Heart right ventricle (tissue), 16 donors: ENCODE measurements around the gene CDH11. TPM values are rescaled to one million over a fixed set of nuclear protein-coding genes. Genes with fewer than 3 reads are reported as not detected.
A peak's percentile ranks its signal among the peaks of the same experiment; 100 is the strongest.

Experiments used
- ATAC-seq, 8 donors: fragments of 200-7000 bp; cut with Tn5 transposase; one replicate each; pipeline ENCODE4 v1.9.1; 2020; ENCODE audit warnings: mild to moderate bottlenecking in 8 of 8, moderate library complexity in 8 of 8, moderate number of reproducible peaks in 1 of 8
- DNase-seq, 2 donors: peaks; one replicate each; pipeline ENCODE4 v3.0.0-alpha.2; 2020
- H3K27ac ChIP-seq, 10 donors: fragments of 200-600 bp; sonication (generic) in 2 of 10; one replicate each; pipeline versions ENCODE4 v1.5.0 to v1.8.0; 2020 to 2022; ENCODE audit warnings: mild to moderate bottlenecking in 3 of 10
- H3K27me3 ChIP-seq, 7 donors: fragments of 200-600 bp; one replicate each; pipeline ENCODE4 v1.8.0; 2021 to 2022; ENCODE audit warnings: mild to moderate bottlenecking in 2 of 7
- H3K36me3 ChIP-seq, 9 donors: fragments of 200-600 bp; sonication (generic) in 1 of 9; one replicate each; pipeline versions ENCODE4 v1.5.0 to v1.8.0; 2020 to 2022; ENCODE audit warnings: mild to moderate bottlenecking in 2 of 9
- H3K4me1 ChIP-seq, 9 donors: fragments of 200-600 bp; sonication (generic) in 1 of 9; one replicate each; pipeline versions ENCODE4 v1.5.0 to v1.8.0; 2020 to 2022; ENCODE audit warnings: mild to moderate bottlenecking in 4 of 9
- H3K4me3 ChIP-seq, 10 donors: fragments of 200-600 bp; sonication (generic) in 2 of 10; one replicate each; pipeline versions ENCODE4 v1.5.0 to v1.8.0; 2020 to 2022; ENCODE audit warnings: mild to moderate bottlenecking in 7 of 10, moderate library complexity in 2 of 10
- H3K9me3 ChIP-seq, 11 donors: fragments of 200-600 bp in 10 of 11; sonication (generic) in 2 of 11; one replicate each; pipeline versions ENCODE4 v1.5.0 to v1.8.0; 2013 to 2022; ENCODE audit warnings: mild to moderate bottlenecking in 2 of 11, control low read depth in 1 of 11, moderate library complexity in 1 of 11
- CTCF ChIP-seq, 9 donors: fragments of 200-600 bp; sonication (generic) in 2 of 9; IDR thresholded peaks; one replicate each; pipeline versions ENCODE4 v1.5.0 to v1.8.0; 2021 to 2022; ENCODE audit warnings: antibody characterized with exemption in 9 of 9, mild to moderate bottlenecking in 5 of 9, moderate library complexity in 1 of 9
- WGBS, 2 donors: extraction: QIAGEN DNeasy Blood & Tissue Kit; methylation state at CpG; one replicate each; pipeline ENCODE4 v1.1.7; 2013; ENCODE audit warnings: inconsistent platforms in 1 of 2; 5-methylcytosine and 5-hydroxymethylcytosine counted together
- intact Hi-C, 10 donors: fragments of 100-400 bp; cut with DNase I; formaldehyde crosslinking; loops; one replicate each; pipeline versions ENCODE4 v1.11.1 to v1.14.2; 2022
- polyA plus RNA-seq, 2 donors: library from polyadenylated mRNA; stranded (reverse); fragments of 200-250 nt; gene quantifications; one replicate each; pipeline ENCODE4 v1.2.3, GENCODE V29; 2013
- total RNA-seq, 10 donors: library from RNA; stranded (reverse); fragmentation: NEBNext Ultra II Directional in 3 of 10; extraction: Animal tissue kit (Norgen Biotek cat#: 25700) in 3 of 10; gene quantifications; one replicate each; pipeline versions ENCODE4 v1.2.1 to v1.2.4, GENCODE V29; 2021 to 2023
- donor health status: Arrhythmogenic right ventricular cardiomyopathy.
- donor health status: ischemic (EF 13 %, LVEDD 7.1; RV severe dilation, severe dysfunction).
- donor health status: healthy with polysubstance abuse.
- donor health status: DM: no; HTN: yes; CAD: no.
- donor health status: DM: no; HTN: no; CAD: no.
- donor health status: ischemic (EF 25% LVEDD 6.9; RV normal size, moderate dysfunction).
- donor health status: ischemic (EF 25% LVEDD 5.7; RV mildly dilated, moderate dysfunction).
- donor health status: healthy.
- donor health status: DM: yes; HTN: yes; CAD: no.
- donor health status: Ischemic cardiomyopathy.
- donor health status: ischemic (EF 35%, LVEDD 5.7; RV mildly dilated, moderate dysfunction).
- donor health status: nonischemic (EF 11% LVEDD 7.7; RV severe dilation, severe dysfunction).
- donor health status: DM: yes; HTN: yes; CAD: no.
- donor health status: PGD.
- donor health status: ischemic (EF 29% LVEDD 5.4; RV normal size, mild dysfunction).
- donor health status: nonischemic (EF 23%, LVEDD 6.1; RV moderate dilation, normal function).

The CDH11 gene
- total and polyA plus RNA-seq, 12 donors: 1.7 to 29.6 (median 6.5) TPM

GRCh38 chr16:65024767-65025178 is 97.1 kb downstream of the CDH11 start:
- DNase-seq: no peak
- no peak for TF ChIP-seq CTCF (IDR thresholded peaks at IDR 0.05)
- H3K9me3 ChIP-seq: no peaks in the 10 kb centered on the region
- peaks cover 0 to 5% (median 0%) of the 10 kb centered on the region in 9 donors for H3K4me1 ChIP-seq
- no peaks in the 10 kb centered on the region for H3K27me3 ChIP-seq
- H3K4me3 ChIP-seq: no peak overlapping the region
- no peak overlapping the region for H3K27ac ChIP-seq
- peak in 3 of 8 donors; percentile 42 to 57 (median 53) for ATAC-seq
- no peaks in the 10 kb centered on the region for H3K36me3 ChIP-seq
- intact Hi-C loops: no loop called here

- DNase-seq: no peak
- intact Hi-C loops: no loop called here
- H3K4me1 ChIP-seq: no peaks in the 10 kb centered on the region
- no peak overlapping the region for H3K4me3 ChIP-seq
- no peak for TF ChIP-seq CTCF (IDR thresholded peaks at IDR 0.05)
- no peaks in the 10 kb centered on the region for H3K9me3 ChIP-seq
- H3K36me3 ChIP-seq: no peaks in the 10 kb centered on the region
- H3K27ac ChIP-seq: no peak overlapping the region
- no peaks in the 10 kb centered on the region for H3K27me3 ChIP-seq
- WGBS, 2 donors: 90 to 93% methylated on average over 4 of the region's 4 CpGs
- no peak for ATAC-seq
Observed at GRCh38 chr16:65023802-65024201, 98.1 kb downstream of the CDH11 start.

- H3K9me3 ChIP-seq: peaks cover 0 to 8% (median 0%) of the 10 kb centered on the region in 11 donors
- no peaks in the 10 kb centered on the region for H3K4me1 ChIP-seq
- DNase-seq (no peak), ATAC-seq (no peak)
- no peak for TF ChIP-seq CTCF (IDR thresholded peaks at IDR 0.05)
- peaks cover 0 to 9% (median 0%) of the 10 kb centered on the region in 9 donors for H3K36me3 ChIP-seq
- WGBS, 2 donors: 82 to 87% methylated on average over 2 of the region's 2 CpGs
- H3K4me3 ChIP-seq: no peak overlapping the region
- intact Hi-C loops: no loop called here
- no peak overlapping the region for H3K27ac ChIP-seq
- no peaks in the 10 kb centered on the region for H3K27me3 ChIP-seq
Observed at GRCh38 chr16:65021852-65022595, 99.8 kb downstream of the CDH11 start.

- H3K27ac ChIP-seq: no peak overlapping the region
- ATAC-seq (no peak), DNase-seq (no peak)
- H3K9me3 ChIP-seq: peaks cover 0 to 8% (median 0%) of the 10 kb centered on the region in 11 donors
- H3K4me1 ChIP-seq: no peaks in the 10 kb centered on the region
- H3K27me3 ChIP-seq: no peaks in the 10 kb centered on the region
- peaks cover 0 to 9% (median 0%) of the 10 kb centered on the region in 9 donors for H3K36me3 ChIP-seq
- intact Hi-C loops: no loop called here
- no peak for TF ChIP-seq CTCF (IDR thresholded peaks at IDR 0.05)
- H3K4me3 ChIP-seq: no peak overlapping the region
Observed at GRCh38 chr16:65016754-65017153, 105.1 kb downstream of the CDH11 start.
